IMR-90 (cell line): ENCODE measurements around the gene PRKACB.

Experiments used
- CEBPB ChIP-seq: IDR thresholded peaks from 2 replicates; pipeline ENCODE4 v1.6.1; 2012; ENCODE audit warnings: low read depth, low read length, improper control_type of control experiment
- CTCF ChIP-seq: conservative IDR thresholded peaks from 2 replicates; pipeline ENCODE4 v1.5.1; 2012; ENCODE audit warnings: mild to moderate bottlenecking, low read depth, low read length, improper control_type of control experiment
- ELK1 ChIP-seq: fragments of 150-350 bp; IDR thresholded peaks from 2 replicates; pipeline ENCODE4 v1.6.1; 2016; ENCODE audit warnings: low read depth, mild to moderate bottlenecking, low read length, moderate library complexity, borderline replicate concordance
- MAZ ChIP-seq: IDR thresholded peaks from 2 replicates; pipeline ENCODE4 v1.6.1; 2012; ENCODE audit warnings: low read depth, mild to moderate bottlenecking, low read length, improper control_type of control experiment, moderate library complexity, borderline replicate concordance
- MXI1 ChIP-seq: IDR thresholded peaks from 2 replicates; pipeline ENCODE4 v1.6.1; 2012; ENCODE audit warnings: low read depth, mild to moderate bottlenecking, low read length, moderate library complexity, borderline replicate concordance
- POLR2A ChIP-seq: IDR thresholded peaks from 2 replicates; pipeline ENCODE4 v1.6.1; 2012; ENCODE audit warnings: mild to moderate bottlenecking, low read depth, low read length
- RAD21 ChIP-seq: IDR thresholded peaks from 2 replicates; pipeline ENCODE4 v1.6.1; 2012; ENCODE audit warnings: low read length, improper control_type of control experiment
- SMC3 ChIP-seq: fragments of 150-350 bp; IDR thresholded peaks from 2 replicates; pipeline ENCODE4 v1.6.1; 2016; ENCODE audit warnings: low read depth, mild to moderate bottlenecking, antibody characterized with exemption, low read length, moderate library complexity

GRCh38 chr1:84224905-84225304, 80.8 kb downstream of the PRKACB start:
- no peak for TF ChIP-seq RAD21
- TF ChIP-seq MXI1: no peak
- TF ChIP-seq CTCF: no peak
- TF ChIP-seq SMC3: no peak
- no peak for TF ChIP-seq CEBPB
- TF ChIP-seq ELK1: no peak
- TF ChIP-seq MAZ: no peak
- no peak for TF ChIP-seq POLR2A
